Anterior cingulate cortex (tissue), 58 donors: Measurements from ENCODE around the gene TIMM22.

Experiments used
- DNase-seq, 58 donors: peaks; one replicate each; lab custom pipeline; 2025; lab: John Stamatoyannopoulos, UW

TIMM22 gene

DNA sequence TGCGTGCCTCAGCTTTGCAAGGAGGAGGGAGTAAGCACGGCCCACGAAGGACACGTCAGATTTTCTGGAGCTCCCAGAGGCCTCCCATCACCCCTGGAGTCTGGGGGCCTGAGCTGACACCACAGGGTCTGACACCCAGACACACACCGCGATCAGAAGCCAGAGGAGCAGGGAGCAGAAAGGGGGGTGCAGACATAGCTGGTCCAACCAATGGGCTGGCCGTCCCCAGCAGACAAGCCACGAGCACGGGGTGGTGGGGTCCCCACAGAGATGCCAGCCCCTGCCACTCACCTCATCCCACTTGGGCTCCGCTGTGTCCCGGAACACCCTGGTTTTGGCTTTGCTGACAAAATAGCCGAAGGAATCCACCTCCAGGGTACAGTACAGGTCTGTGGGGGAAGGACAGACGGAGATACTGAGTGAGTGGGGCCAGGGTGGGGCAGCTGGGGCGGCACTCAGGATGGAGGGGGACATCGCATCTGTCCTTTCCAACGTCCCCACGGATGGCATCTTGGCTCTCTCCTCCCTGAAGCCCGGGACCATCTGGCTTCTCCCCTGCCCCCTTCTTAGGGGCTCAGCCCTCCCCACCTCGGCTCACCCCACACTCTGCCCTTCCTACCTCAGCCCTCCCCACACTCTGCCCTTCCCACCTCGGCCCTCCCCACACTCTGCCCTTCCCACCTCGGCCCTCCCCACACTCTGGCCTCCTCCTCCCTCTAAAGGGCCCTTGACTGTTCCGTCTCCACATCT lies 53.5 kb downstream of the TIMM22 start:
- no peak for DNase-seq

DNA sequence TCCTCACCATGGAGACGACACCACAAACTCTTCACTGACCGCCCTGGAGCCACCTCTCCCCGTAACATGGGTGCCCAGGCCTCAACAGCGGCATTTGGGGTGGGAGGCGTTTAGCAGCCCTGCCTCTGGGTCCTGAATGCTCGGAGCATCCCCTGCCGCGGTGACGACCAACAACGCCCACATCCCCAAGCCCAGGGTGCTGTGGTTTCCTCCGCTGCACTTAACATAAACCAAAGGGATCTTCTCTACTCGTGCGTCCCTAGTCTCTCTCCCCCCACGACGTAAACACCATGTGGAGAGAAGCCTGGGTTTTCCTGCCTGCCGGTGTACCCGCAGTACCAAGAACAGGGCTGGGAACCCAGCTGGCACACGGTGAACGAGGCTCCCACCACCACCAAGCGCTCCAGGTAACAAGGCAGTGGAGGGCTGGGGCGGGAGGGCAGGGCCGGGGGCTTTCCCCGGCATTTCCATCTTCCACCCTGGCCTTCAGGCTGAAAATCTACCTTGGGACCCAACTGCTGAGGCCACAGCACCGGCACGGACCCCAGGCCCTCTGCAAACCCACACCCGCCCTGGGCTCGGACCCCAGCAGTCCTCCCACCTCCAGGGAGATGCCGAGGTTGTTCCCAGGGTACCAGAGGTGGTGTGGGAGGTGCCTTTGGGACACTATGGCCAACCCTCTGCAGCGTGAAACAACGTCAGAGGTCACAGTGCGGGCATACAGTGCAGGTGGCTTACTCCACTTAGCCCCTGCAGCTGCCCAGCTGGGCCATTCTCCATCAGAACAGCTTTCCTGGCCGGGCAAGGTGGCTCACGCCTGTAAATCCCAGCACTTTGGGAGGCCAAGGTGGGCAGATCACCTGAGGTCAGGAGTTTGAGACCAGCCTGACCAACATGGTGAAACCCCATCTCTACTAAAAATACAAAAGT lies 54.3 kb downstream of the TIMM22 start:
- no peak for DNase-seq
